ENCODE results near the gene IST1.

IST1 gene

DNA sequence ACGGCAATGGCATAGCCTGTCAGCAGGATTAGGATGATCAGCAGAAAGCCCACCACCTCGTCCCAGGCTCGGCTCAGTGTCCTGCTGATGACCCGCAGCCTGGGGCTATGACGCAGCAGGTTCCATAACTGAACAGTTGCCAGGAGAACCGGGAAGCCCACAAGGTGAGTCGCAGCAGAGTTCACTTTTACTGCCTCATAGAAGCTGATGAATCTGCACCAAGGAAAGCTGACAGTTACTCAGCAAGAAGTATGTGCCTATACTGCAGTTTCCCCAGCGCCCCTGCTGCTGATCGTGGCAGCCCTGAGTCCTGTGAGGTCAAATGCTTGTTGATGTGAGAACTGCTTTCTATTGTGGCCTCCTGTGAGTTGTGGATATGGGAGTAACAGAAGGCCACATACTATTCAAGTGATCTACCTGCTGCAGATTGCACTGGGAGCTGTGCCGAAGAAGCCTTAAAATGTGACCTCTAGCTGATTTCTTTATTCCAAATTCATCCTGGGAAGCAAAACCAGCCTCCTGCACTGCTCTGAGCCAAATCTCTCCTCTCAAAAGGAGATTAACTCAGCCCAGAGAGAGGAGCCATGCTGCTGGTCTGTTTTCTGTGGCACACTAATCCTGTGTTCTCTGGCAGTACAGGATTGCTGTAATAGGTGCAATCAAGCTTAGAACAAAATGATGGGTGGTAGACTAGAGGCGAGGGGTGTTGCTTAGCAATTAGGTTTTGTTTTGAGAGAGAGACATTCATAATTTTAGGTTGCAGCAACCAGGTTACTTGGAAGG is 38.8 kb downstream of the IST1 start:
- TF ChIP-seq, protein P1, sequence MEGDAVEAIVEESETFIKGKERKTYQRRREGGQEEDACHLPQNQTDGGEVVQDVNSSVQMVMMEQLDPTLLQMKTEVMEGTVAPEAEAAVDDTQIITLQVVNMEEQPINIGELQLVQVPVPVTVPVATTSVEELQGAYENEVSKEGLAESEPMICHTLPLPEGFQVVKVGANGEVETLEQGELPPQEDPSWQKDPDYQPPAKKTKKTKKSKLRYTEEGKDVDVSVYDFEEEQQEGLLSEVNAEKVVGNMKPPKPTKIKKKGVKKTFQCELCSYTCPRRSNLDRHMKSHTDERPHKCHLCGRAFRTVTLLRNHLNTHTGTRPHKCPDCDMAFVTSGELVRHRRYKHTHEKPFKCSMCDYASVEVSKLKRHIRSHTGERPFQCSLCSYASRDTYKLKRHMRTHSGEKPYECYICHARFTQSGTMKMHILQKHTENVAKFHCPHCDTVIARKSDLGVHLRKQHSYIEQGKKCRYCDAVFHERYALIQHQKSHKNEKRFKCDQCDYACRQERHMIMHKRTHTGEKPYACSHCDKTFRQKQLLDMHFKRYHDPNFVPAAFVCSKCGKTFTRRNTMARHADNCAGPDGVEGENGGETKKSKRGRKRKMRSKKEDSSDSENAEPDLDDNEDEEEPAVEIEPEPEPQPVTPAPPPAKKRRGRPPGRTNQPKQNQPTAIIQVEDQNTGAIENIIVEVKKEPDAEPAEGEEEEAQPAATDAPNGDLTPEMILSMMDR (IDR thresholded peaks at IDR 0.05; ENCODE audit: insufficient read depth, low read depth, low read length, missing control alignments), result no peak

DNA sequence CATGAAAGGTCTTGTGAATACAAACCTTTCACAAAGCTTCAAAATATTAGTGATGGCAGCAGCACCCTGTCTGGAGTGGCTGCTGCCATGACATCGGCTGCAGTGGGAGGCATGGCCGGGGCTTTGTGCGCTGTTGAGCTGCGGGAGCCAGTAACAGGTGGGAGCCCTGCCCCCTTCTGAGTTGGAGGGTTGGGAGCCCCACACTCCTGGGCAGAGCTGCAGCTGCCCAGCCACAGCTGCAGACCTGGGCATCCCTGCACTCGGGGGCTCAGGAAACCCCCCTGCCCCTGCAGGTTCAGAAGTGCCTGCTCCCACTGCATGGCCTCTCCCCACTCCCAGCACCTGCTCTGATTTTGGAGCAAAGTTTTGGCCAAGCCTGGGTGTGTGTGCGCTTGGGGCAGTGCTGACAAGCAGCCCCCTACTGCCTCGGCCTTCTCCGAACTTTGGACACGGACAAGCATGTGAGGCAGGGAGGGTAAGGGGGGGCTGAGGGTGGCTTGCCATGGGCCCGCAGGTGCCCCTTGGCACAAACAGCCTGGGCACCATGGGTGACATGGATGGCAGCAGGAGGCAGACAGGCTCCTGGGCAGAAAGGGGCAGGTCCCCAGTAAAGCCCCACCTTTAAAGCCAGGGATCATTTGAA is 42.7 kb downstream of the IST1 start:
- H3K4me3 ChIP-seq (ENCODE audit: low read depth, low read length), result no peak overlapping the region
- TF ChIP-seq, protein P1 (IDR thresholded peaks at IDR 0.05; ENCODE audit: insufficient read depth, low read depth, low read length, missing control alignments), result no peak
- DNase-seq (ENCODE audit: low read depth), result no peak

More for the DNA sequence above, 38.8 kb downstream of the IST1 start:
- no peak overlapping the region for H3K4me3 ChIP-seq (ENCODE audit: low read depth, low read length)
- no peak for DNase-seq (ENCODE audit: low read depth)

DNA sequence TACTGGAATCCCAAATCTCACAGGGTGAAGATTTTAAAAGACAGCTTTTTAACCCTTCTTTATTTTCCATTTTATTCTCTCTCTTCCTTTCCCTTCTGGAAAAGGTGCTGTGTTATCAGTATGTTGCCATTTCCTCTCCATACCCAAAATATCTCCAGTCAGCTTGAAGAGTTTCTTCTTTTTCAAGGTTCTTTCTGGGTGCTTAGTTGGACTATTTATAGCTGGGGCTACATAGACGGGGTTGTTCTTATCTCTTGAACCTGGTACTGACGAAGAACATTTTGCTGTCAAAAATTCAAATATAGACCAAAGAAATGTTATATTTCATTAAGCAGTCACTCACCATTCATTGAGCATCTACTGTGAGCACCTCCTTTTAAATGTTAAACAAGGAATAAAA is 48.6 kb downstream of the IST1 start:
- H3K4me3 ChIP-seq (ENCODE audit: low read depth, low read length), result no peak overlapping the region
- DNase-seq (ENCODE audit: low read depth), result no peak
- TF ChIP-seq, protein P1 (IDR thresholded peaks at IDR 0.05; ENCODE audit: insufficient read depth, low read depth, low read length, missing control alignments), result no peak

DNA sequence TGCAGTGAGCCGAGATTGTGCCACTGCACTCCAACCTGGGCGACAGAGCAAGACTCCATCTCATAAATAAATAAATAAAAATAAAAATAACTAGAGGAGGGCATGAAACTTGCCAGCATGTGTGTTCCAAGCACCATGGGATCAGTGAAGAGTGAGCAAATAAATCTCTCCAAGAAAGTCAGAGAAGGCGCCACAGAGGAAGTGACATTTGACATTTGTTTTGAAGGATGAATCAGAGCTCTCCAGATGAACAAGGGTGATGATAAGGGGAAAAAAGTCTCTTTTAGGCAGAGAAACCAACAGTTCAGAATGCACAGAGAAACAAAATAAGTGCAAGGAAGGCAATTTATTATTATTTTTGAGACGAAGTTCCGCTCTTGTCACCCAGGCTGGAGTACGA is 50.3 kb downstream of the IST1 start:
- TF ChIP-seq, protein P1 (IDR thresholded peaks at IDR 0.05; ENCODE audit: insufficient read depth, low read depth, low read length, missing control alignments), result no peak
- DNase-seq (ENCODE audit: low read depth), result no peak
- no peak overlapping the region for H3K4me3 ChIP-seq (ENCODE audit: low read depth, low read length)

DNA sequence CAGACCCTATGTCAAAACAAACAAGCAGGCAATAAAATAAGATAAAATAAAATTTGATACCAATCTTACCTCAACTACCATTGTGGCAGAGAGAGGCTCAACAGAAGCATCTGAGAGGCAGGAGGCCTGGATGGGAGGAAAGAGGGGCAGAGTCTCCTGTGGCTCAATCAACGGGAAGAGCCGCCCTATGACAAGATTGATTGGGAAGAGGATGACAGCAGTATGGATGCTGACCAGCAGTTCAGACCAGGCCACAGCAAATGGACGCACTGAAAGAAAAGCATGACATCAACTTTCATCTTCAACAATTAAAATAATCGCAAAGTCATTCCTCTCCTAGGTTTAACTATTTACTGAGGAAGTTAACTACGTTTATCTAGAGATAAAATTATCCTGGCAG is 57.5 kb downstream of the IST1 start:
- no peak overlapping the region for H3K4me3 ChIP-seq (ENCODE audit: low read depth, low read length)
- TF ChIP-seq, protein P1 (IDR thresholded peaks at IDR 0.05; ENCODE audit: insufficient read depth, low read depth, low read length, missing control alignments), result no peak
- no peak for DNase-seq (ENCODE audit: low read depth)

DNA sequence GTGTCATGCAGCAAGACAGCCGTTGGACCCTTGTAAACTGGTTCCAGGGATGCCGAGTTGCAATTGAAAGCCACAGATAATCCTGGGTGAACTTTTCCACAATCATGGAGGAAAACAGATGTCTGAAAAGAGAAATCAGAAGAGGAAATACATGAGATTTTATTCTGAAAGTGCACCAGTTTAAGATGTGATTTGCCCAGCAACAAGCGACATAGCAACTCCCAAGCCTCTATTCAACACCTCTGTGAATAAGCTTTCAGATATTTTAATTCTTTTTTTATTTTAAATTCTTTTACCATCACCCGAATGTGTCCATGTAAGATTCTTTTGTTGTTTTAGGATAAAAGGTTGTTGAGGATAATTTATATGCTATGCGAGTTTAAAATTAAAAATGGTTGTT is 58.8 kb downstream of the IST1 start:
- TF ChIP-seq, protein P1 (IDR thresholded peaks at IDR 0.05; ENCODE audit: insufficient read depth, low read depth, low read length, missing control alignments), result no peak
- no peak for DNase-seq (ENCODE audit: low read depth)
- H3K4me3 ChIP-seq (ENCODE audit: low read depth, low read length), result no peak overlapping the region

Measured in GM12865 (cell line).